H1 (cell line): ENCODE data around the gene PLEKHA1. TPM values are rescaled to one million over a fixed set of nuclear protein-coding genes. Genes with fewer than 3 reads are reported as not detected.

Experiments used
- POU5F1 ChIP-seq: IDR thresholded peaks from 2 replicates; pipeline ENCODE4 v1.6.1; 2011; ENCODE audit warnings: low read depth, mild to moderate bottlenecking, low read length, moderate library complexity
- RAD21 ChIP-seq, 2 experiments: IDR thresholded peaks in 1 of 2; conservative IDR thresholded peaks in 1 of 2; 2 replicates each; pipeline ENCODE4 v1.6.1; 2011; ENCODE audit warnings: low read depth in 2 of 2, low read length in 2 of 2, improper control_type of control experiment in 1 of 2, inconsistent platforms in 1 of 2, mild to moderate bottlenecking in 1 of 2, moderate library complexity in 1 of 2
- polyA plus RNA-seq, 7 experiments: library from polyadenylated mRNA; depleted of rRNA in 3 of 7; stranded (reverse) in 5 of 7; unstranded in 2 of 7; fragments of >200 nt in 5 of 7; fragments of 200-250 nt in 2 of 7; gene quantifications; 1 replicate in 5 of 7; 2 replicates in 1 of 7; 4 replicates in 1 of 7; pipeline versions ENCODE4 v1.2.1 to v1.2.3, GENCODE V29; 2011 to 2013; ENCODE audit warnings: missing spikeins in 2 of 7, mixed read lengths in 2 of 7
- total RNA-seq: library from RNA; stranded (reverse); fragmentation: NEBNext Ultra II Directional; extraction: Animal tissue kit (Norgen Biotek cat#: 25700); gene quantifications from 2 replicates; pipeline ENCODE4 v1.2.1, GENCODE V29; 2021

The PLEKHA1 gene
- total and polyA plus RNA-seq, 2 of the 8 experiments (the other 6 are each of a cell fraction or from before 2014, with no cell fraction given), result 15.6 to 39.7 TPM

DNA sequence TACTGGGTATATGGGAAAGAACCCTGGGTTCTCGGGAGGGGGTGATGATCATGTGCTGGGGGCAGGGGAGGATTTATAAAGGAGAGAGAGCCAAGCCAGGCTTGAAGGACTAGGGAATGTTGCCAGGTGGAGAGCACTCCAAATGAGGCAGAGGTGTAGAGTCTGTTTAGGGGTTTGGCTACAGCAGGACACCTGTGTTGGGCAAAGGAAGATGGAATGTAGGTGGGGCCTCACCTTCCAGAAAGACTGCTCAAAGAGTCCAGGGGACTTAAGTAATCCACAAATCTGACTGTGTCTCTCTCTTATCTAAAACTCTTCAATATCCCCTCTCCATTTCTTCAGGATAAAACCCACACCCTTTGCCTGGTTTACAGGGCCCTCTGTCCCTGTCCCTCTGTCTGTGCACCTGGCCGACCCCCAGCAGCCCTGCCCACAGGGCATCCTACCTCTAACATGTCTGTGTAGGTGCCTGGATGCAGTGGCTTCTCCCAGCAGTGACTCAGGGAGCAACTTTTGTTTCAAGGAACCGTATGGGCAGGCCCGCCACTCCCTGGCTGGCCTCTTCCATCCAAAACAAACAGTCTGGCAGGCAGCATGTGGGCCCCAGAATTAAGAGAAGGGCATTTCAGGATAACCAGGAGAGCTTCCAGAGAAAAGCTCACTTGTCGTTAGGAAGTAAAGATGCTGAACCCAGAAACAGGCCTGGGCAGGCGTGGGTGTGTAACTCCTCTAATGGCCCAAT, 10.6 kb upstream of the PLEKHA1 start (continued):
- TF ChIP-seq POU5F1 (no peak), RAD21 (IDR thresholded peaks at IDR 0.05 in 1 of 2, conservative IDR thresholded peaks at IDR 0.05 in 1 of 2; ENCODE audit: low read depth in 2 of 2, low read length in 2 of 2) (no peak)
